ENCODE measurements around the gene HAUS6. TPM values are rescaled to one million over a fixed set of nuclear protein-coding genes. Genes with fewer than 3 reads are reported as not detected.

Gene HAUS6
- total and polyA plus RNA-seq, 2 experiments from 2014 or later, result 32.7 to 48.7 TPM

DNA sequence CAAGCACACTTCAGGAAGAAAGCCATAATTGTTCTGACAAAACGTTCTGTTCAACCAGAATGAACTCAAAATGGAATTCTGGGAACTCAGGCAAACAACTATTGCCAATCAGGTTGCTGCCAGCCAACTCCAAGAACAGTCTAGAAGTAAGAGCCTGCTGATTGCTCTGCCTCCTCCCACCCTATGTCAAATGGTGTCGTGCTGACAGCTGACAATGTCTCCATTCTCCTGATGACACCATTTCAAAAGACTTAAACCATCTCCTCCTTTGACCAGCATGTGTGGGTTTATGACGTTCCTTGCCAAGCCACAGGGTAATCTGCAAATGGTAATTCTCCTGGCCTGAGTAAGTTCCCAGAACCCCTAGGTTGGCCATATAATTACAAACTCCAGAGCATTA lies 46.5 kb upstream of the HAUS6 start:
- Mint-ChIP-seq H3K4me3 (no peak overlapping the region), H3K27ac (no peak overlapping the region), H3K27me3 (ENCODE audit: insufficient read depth, low read depth, poor library complexity) (no peaks in the 10 kb centered on the region), H3K4me1 (no peaks in the 10 kb centered on the region), H3K36me3 (ENCODE audit: low read depth) (no peaks in the 10 kb centered on the region), H3K9me3 (no peaks in the 10 kb centered on the region)
- H3K4me3 ChIP-seq, result no peak overlapping the region
- H3K9me2 ChIP-seq (ENCODE audit: insufficient read depth), result no peaks in the 10 kb centered on the region
- no peaks in the 10 kb centered on the region for H4K20me1 ChIP-seq (replicated peaks; ENCODE audit: insufficient read depth)
- no peak for TF ChIP-seq ZNF331 (CRISPR knock-in tag; IDR thresholded peaks at IDR 0.05; ENCODE audit: low read depth)
- TF ChIP-seq EZH2phosphoT487 (IDR thresholded peaks at IDR 0.05; ENCODE audit: unreplicated experiment), result no peak
- no peak for TF ChIP-seq REST (IDR thresholded peaks at IDR 0.05; ENCODE audit: unreplicated experiment)
- no peak for TF ChIP-seq CREB1 (CRISPR knock-in tag; IDR thresholded peaks at IDR 0.05; ENCODE audit: low read depth)
- TF ChIP-seq, protein P1, sequence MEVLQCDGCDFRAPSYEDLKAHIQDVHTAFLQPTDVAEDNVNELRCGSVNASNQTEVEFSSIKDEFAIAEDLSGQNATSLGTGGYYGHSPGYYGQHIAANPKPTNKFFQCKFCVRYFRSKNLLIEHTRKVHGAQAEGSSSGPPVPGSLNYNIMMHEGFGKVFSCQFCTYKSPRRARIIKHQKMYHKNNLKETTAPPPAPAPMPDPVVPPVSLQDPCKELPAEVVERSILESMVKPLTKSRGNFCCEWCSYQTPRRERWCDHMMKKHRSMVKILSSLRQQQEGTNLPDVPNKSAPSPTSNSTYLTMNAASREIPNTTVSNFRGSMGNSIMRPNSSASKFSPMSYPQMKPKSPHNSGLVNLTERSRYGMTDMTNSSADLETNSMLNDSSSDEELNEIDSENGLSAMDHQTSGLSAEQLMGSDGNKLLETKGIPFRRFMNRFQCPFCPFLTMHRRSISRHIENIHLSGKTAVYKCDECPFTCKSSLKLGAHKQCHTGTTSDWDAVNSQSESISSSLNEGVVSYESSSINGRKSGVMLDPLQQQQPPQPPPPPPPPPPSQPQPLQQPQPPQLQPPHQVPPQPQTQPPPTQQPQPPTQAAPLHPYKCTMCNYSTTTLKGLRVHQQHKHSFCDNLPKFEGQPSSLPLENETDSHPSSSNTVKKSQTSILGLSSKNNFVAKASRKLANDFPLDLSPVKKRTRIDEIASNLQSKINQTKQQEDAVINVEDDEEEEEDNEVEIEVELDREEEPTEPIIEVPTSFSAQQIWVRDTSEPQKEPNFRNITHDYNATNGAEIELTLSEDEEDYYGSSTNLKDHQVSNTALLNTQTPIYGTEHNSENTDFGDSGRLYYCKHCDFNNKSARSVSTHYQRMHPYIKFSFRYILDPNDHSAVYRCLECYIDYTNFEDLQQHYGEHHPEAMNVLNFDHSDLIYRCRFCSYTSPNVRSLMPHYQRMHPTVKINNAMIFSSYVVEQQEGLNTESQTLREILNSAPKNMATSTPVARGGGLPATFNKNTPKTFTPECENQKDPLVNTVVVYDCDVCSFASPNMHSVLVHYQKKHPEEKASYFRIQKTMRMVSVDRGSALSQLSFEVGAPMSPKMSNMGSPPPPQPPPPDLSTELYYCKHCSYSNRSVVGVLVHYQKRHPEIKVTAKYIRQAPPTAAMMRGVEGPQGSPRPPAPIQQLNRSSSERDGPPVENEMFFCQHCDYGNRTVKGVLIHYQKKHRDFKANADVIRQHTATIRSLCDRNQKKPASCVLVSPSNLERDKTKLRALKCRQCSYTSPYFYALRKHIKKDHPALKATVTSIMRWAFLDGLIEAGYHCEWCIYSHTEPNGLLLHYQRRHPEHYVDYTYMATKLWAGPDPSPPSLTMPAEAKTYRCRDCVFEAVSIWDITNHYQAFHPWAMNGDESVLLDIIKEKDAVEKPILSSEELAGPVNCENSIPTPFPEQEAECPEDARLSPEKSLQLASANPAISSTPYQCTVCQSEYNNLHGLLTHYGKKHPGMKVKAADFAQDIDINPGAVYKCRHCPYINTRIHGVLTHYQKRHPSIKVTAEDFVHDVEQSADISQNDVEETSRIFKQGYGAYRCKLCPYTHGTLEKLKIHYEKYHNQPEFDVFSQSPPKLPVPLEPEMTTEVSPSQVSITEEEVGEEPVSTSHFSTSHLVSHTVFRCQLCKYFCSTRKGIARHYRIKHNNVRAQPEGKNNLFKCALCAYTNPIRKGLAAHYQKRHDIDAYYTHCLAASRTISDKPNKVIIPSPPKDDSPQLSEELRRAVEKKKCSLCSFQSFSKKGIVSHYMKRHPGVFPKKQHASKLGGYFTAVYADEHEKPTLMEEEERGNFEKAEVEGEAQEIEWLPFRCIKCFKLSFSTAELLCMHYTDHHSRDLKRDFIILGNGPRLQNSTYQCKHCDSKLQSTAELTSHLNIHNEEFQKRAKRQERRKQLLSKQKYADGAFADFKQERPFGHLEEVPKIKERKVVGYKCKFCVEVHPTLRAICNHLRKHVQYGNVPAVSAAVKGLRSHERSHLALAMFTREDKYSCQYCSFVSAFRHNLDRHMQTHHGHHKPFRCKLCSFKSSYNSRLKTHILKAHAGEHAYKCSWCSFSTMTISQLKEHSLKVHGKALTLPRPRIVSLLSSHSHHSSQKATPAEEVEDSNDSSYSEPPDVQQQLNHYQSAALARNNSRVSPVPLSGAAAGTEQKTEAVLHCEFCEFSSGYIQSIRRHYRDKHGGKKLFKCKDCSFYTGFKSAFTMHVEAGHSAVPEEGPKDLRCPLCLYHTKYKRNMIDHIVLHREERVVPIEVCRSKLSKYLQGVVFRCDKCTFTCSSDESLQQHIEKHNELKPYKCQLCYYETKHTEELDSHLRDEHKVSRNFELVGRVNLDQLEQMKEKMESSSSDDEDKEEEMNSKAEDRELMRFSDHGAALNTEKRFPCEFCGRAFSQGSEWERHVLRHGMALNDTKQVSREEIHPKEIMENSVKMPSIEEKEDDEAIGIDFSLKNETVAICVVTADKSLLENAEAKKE (CRISPR knock-in tag; IDR thresholded peaks at IDR 0.05), result no peak
- no peak for TF ChIP-seq EZH2 (IDR thresholded peaks at IDR 0.05; ENCODE audit: low read depth, unreplicated experiment)
- no peak for TF ChIP-seq NANOG (IDR thresholded peaks at IDR 0.05; ENCODE audit: borderline replicate concordance)
- no peak for TF ChIP-seq POLR2AphosphoS5 (IDR thresholded peaks at IDR 0.05; ENCODE audit: low read depth)
- no peak for TF ChIP-seq CTCF (conservative IDR thresholded peaks at IDR 0.05; ENCODE audit: low read depth in 2 of 2)
- no peak for TF ChIP-seq JUNB (IDR thresholded peaks at IDR 0.05; ENCODE audit: unreplicated experiment)
- no peaks in the 10 kb centered on the region for H3K79me2 ChIP-seq (replicated peaks; ENCODE audit: insufficient read depth)
- no peak overlapping the region for H3K27ac ChIP-seq (ENCODE audit: low read depth)
- H3K4me1 ChIP-seq (ENCODE audit: insufficient read depth), result no peaks in the 10 kb centered on the region
- no peak overlapping the region for H3K4me2 ChIP-seq
- no peaks in the 10 kb centered on the region for H3K27me3 ChIP-seq (ENCODE audit: insufficient read depth)
- H2AFZ ChIP-seq, result 0 out of 2 replicates have a peak overlapping the region, but pooled peaks have one; percentile 5
- ATAC-seq (no peak), DNase-seq (ENCODE audit: low spot score) (no peak)
- H3F3A ChIP-seq (replicated peaks; ENCODE audit: low read depth), result no peaks in the 10 kb centered on the region
- no peaks in the 10 kb centered on the region for H3K36me3 ChIP-seq (ENCODE audit: insufficient read depth)

Data from GM23338 (cell line).